Gastroesophageal sphincter (tissue), 3 donors: ENCODE measurements around the gene TCF7L2.

Experiments used
- POLR2A ChIP-seq, 2 donors: fragments of 450-650 bp; IDR thresholded peaks; one replicate each; pipeline ENCODE4 v1.6.1; 2017; ENCODE audit warnings: antibody characterized with exemption in 2 of 2, mild to moderate bottlenecking in 2 of 2, moderate library complexity in 1 of 2
- TF ChIP-seq, protein P1 (sequence below), 4 experiments: fragments of 200-600 bp in 2 of 4; fragments of 450-650 bp in 2 of 4; sonication (generic) in 1 of 4; IDR thresholded peaks; one replicate each; pipeline ENCODE4 v1.5.1; 2017 to 2019; ENCODE audit warnings: antibody characterized with exemption in 4 of 4, mild to moderate bottlenecking in 2 of 4, moderate library complexity in 2 of 4

DNA sequence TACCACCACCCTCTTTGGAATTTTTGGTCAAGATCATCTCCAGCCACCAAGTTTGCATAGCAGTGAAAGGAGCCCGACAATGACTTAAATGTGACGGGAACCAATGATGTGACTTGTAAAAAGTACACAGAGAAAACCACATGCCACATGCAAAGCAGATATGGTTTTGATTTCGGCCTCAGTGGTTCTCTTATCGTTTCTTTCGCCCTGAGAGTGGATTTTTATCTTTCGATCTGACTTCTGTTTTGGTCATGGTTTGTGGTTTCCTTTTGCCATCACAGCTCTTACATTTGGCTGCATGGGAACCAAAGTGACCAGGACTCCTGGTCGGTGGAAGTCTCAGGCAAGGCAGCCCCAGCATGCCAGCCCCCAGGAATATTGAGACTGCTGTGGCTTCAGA lies 31.5 kb downstream of the TCF7L2 start:
- TF ChIP-seq, protein P1, sequence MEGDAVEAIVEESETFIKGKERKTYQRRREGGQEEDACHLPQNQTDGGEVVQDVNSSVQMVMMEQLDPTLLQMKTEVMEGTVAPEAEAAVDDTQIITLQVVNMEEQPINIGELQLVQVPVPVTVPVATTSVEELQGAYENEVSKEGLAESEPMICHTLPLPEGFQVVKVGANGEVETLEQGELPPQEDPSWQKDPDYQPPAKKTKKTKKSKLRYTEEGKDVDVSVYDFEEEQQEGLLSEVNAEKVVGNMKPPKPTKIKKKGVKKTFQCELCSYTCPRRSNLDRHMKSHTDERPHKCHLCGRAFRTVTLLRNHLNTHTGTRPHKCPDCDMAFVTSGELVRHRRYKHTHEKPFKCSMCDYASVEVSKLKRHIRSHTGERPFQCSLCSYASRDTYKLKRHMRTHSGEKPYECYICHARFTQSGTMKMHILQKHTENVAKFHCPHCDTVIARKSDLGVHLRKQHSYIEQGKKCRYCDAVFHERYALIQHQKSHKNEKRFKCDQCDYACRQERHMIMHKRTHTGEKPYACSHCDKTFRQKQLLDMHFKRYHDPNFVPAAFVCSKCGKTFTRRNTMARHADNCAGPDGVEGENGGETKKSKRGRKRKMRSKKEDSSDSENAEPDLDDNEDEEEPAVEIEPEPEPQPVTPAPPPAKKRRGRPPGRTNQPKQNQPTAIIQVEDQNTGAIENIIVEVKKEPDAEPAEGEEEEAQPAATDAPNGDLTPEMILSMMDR (IDR thresholded peaks at IDR 0.05) = no peak
- TF ChIP-seq POLR2A (IDR thresholded peaks at IDR 0.05) = no peak
